Ectodermal cell (in vitro differentiated cells): ENCODE results near the gene DISC1.
"Not testable (repeated sequence)": the region's sequence is repeated elsewhere in the genome, so short reads cannot be mapped to it uniquely, and the experiment has no call there.

Experiments used
- H3K27ac ChIP-seq: 2 replicates; pipeline ENCODE4 v1.7.0; 2013; ENCODE audit warnings: mild to moderate bottlenecking, low read depth, low read length; ENCODE audit not compliant: insufficient read depth, poor library complexity, severe bottlenecking
- H3K27me3 ChIP-seq: 2 replicates; pipeline ENCODE4 v1.7.0; 2013; ENCODE audit warnings: mild to moderate bottlenecking, low read length; ENCODE audit not compliant: insufficient read depth, control insufficient read depth, poor library complexity, severe bottlenecking
- H3K36me3 ChIP-seq: one replicate; pipeline ENCODE4 v1.7.0; 2013; ENCODE audit warnings: low read length; ENCODE audit not compliant: control insufficient read depth, insufficient read depth
- H3K4me1 ChIP-seq: one replicate; pipeline ENCODE4 v1.7.0; 2013; ENCODE audit warnings: low read length; ENCODE audit not compliant: control insufficient read depth, insufficient read depth
- H3K4me3 ChIP-seq: 2 replicates; pipeline ENCODE4 v1.7.0; 2013; ENCODE audit warnings: low read depth, low read length, control low read depth; ENCODE audit not compliant: insufficient read depth
- H3K9me3 ChIP-seq: 2 replicates; pipeline ENCODE4 v1.7.0; 2013; ENCODE audit warnings: mild to moderate bottlenecking, low read length, moderate library complexity; ENCODE audit not compliant: control insufficient read depth
- WGBS, 2 experiments: methylation state at CpG; one replicate each; pipeline ENCODE4 v1.1.7; 2013; ENCODE audit warnings: missing lambda C conversion rate in 2 of 2; 5-methylcytosine and 5-hydroxymethylcytosine counted together

DISC1 gene

DNA sequence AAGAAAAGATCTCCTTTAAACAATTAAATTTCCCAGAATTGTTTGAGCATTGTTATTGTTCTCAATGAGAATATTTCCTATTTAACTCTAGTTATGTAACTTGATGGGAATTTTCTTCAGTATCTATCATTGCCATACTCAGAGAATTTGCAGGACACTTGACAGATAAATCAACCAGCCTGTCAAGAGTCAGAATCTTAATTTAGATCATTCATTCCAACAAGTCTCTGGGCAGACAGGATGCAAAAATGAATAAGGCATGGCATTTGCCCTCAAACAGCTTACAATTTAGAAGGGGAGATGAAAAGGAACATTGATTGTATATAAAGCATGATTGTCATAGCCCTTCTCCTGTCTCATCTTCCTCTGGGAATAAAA, 7.3 kb upstream of the DISC1 start:
- Histone ChIP-seq H3K9me3 (no peaks in the 10 kb centered on the region), H3K4me1 (no peaks in the 10 kb centered on the region), H3K4me3 (no peak overlapping the region), H3K27me3 (peaks cover 21% of the 10 kb centered on the region), H3K27ac (no peak overlapping the region), H3K36me3 (no peaks in the 10 kb centered on the region)

DNA sequence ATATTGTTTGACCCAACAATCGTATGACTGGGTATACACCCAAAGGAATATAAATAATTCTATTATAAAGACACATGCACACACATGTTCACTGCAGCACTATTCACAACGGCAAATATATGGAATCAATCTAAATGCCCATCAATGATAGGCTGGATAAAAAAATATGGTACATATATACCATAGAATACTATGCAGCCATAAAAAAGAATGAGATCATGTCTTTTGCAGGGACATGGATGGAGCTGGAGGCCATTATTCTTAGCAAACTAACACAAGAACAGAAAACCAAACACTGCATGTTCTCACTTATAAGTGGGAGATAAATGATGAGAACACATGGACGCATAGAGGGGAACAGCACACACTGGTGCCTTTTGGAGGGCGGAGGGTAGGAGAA, 1.5 kb upstream of the DISC1 start:
- not testable (repeated sequence) for H3K9me3 ChIP-seq, H3K4me1 ChIP-seq, H3K27ac ChIP-seq, H3K36me3 ChIP-seq, H3K4me3 ChIP-seq
- peaks cover 43% of the 10 kb centered on the region for H3K27me3 ChIP-seq
- WGBS, 2 experiments, result 95 to 98% methylated on average over 3 of the region's 4 CpGs

DNA sequence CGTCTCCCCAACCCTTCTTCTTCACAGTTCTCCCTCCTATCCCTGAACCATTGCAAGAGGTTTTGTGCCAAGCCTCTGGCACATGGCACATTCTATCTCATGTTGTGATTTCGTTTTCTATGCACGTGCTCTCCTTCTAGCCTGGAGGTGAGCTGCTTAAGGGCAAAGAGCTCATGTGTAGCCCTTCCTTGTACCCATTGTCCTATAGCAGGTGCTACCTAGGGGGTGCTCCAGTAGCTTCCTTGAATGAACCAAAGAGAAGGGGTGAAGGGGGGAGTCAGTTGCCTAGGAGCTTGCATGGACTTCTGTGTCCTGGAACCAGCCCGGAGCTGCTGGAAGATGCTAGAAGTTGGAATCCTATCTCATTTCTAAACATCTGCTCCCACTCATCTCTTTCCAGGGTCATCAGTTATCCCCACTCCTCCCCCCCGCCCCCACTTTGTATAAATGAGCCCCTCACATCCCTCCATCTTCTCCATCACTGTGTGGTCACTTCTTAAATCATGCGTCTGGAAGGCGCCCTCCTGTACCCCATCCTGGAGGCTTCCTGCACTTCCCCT, 535 bp upstream of the DISC1 start:
- 44 to 50% methylated on average over 7 of the region's 7 CpGs for WGBS, 2 experiments
- no peak overlapping the region for H3K27ac ChIP-seq
- peak overlapping the region; percentile 75 for H3K4me3 ChIP-seq
- H3K36me3 ChIP-seq, result no peaks in the 10 kb centered on the region
- peaks cover 43% of the 10 kb centered on the region for H3K27me3 ChIP-seq
- H3K9me3 ChIP-seq, result no peaks in the 10 kb centered on the region
- peaks cover 7% of the 10 kb centered on the region for H3K4me1 ChIP-seq

DNA sequence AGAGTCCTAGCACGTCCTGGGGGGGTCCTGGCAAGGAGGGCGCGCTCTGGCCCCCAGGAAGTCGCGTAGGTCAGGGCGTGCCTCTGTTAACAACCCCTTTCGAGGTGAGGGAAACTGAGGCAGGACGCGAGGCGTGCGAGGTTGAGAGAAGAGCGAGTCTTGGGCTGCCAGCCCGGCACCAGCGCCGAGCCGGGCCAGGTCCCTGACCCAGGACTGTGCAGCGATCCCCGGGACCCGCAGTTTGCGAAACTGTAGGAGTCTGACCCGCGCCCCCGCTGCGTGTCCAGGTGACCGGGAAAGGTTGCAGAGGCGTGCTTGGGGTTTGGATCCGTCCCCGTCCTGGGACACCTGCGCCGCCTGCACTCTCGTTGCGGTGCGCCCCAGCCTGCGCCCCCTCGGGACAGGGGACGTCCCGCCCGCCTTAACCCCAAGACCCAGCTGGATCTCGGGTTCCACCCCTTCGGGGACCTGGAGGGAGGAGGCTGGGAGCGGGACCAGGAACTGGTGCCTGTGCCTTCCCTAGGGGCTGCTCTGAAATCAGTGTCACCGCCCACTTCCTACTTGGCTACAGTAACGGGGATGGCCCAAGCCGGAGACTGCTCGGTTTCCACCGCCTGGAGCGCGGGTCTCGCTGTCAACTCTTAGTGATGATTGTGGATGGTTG, 493 bp downstream of the DISC1 start:
- peaks cover 34% of the 10 kb centered on the region for H3K27me3 ChIP-seq
- H3K36me3 ChIP-seq, result no peaks in the 10 kb centered on the region
- peak overlapping the region; percentile 75 for H3K4me3 ChIP-seq
- H3K9me3 ChIP-seq, result no peaks in the 10 kb centered on the region
- H3K27ac ChIP-seq, result no peak overlapping the region
- WGBS, 2 experiments, result 0 to 1% methylated on average over 49 of the region's 49 CpGs
- peaks cover 7% of the 10 kb centered on the region for H3K4me1 ChIP-seq

DNA sequence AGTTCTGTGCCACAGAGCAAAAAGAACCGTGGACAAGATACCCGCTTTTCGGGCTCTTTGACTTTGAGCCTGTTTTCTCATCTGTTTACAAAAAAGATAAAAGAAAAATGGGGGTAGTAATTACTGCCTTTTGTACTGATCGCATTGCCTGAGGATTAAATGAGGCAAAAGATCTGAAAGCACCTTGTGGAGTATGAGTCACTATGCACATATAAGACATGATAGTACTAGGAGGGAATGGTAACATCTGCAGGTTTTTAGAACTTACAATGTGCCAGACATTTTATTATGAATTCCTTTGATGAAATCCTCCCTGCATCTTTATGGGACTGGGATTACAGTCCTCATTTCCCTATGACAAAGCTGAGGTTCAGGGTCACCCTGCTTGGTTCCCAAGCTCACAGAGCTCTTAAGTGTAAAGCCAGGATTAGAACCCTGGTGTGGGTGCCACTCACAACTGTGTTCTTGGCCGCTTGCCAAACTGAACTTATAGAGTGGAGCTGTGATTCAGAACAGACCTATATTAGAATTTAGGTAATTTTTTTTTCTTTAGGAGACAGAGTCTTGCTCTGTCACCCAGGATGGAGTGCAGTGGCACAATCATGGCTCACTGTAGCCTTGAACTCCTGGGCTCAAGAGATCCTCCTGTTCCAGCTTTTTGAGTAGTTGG, 1.8 kb downstream of the DISC1 start:
- Histone ChIP-seq H3K4me3 (no peak overlapping the region), H3K36me3 (no peaks in the 10 kb centered on the region), H3K27ac (no peak overlapping the region), H3K27me3 (peaks cover 26% of the 10 kb centered on the region), H3K4me1 (peaks cover 7% of the 10 kb centered on the region), H3K9me3 (no peaks in the 10 kb centered on the region)
- WGBS, 2 experiments, result 91 to 96% methylated on average over 5 of the region's 5 CpGs

DNA sequence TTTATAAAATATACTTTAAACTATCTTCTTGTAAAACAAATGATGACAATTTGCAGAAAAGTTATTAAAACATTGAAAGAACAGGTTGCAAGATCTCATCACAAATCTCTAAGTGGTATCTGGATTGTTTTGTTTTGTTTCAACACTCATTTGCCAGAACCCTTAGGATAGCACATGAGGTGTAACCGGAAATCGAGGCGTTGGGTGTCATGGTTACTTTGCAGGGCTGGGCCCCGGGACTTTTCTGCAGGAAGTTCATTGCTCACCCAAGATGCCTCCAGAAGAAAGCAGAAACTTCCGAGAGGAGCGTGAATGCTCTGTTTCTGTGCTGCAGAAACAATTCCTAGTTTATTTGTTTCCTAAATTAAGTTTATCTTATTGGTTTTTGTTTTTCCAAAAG, 2.5 kb downstream of the DISC1 start:
- Histone ChIP-seq H3K36me3 (no peaks in the 10 kb centered on the region), H3K9me3 (no peaks in the 10 kb centered on the region), H3K4me3 (no peak overlapping the region), H3K27ac (no peak overlapping the region), H3K27me3 (peaks cover 23% of the 10 kb centered on the region), H3K4me1 (peaks cover 7% of the 10 kb centered on the region)
- 90 to 91% methylated on average over 6 of the region's 6 CpGs for WGBS, 2 experiments

DNA sequence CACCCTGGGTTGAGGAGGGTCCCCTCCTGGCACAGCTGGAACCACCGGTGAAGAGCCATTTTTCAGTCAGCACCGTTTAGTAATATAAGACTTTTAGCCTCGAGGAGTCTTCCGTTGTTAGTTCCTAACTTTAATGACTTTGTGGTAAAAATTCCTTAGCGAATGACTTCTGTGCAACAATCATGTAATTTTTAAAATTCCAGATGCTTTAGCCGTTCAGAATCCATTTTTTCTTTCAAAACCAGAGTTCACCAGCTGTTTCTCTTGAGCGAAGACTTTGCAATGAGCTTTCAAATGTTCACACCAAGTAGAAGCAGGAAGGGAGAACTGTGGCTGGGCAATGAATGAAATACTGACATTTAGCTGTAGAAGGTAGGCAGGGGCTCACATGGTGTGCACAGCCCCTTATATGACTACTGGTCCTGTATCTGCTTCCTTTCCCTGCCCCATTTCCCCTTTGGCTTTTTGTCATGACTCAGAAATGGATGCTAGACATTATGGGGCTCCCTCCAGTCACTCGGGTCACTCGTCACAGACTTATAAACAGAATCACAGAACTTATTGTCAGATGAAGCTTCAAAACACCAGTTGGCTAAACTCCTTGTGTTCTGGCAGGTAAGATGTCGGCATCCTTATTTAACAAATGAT, 4.1 kb downstream of the DISC1 start:
- no peaks in the 10 kb centered on the region for H3K36me3 ChIP-seq
- no peak overlapping the region for H3K4me3 ChIP-seq
- H3K27me3 ChIP-seq, result peaks cover 20% of the 10 kb centered on the region
- H3K4me1 ChIP-seq, result peaks cover 7% of the 10 kb centered on the region
- H3K9me3 ChIP-seq, result no peaks in the 10 kb centered on the region
- 89 to 91% methylated on average over 10 of the region's 10 CpGs for whole genome bisulfite sequencing, 2 experiments
- H3K27ac ChIP-seq, result no peak overlapping the region

DNA sequence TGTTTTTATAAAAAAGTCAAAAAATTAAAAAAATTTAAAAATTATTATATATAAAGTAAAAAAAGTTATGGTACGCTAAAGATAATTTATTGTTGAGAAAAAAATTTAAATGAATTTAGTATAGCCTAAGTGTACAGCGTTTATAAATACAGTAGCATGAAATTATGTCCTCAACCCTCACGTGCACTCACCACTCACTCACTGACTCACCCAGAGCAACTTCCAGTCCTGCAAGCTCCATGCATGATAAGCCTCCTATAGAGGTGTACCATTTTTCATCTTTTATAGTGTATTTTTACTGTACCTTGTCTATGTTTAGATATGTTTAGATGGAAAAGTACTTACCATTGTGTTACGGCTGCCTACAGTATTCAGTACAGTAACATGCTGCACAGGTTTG, 5.1 kb downstream of the DISC1 start:
- no peak overlapping the region for H3K4me3 ChIP-seq
- H3K27me3 ChIP-seq, result peaks cover 16% of the 10 kb centered on the region
- no peak overlapping the region for H3K27ac ChIP-seq
- H3K4me1 ChIP-seq, result no peaks in the 10 kb centered on the region
- WGBS, 2 experiments, result 87 to 94% methylated on average over 3 of the region's 4 CpGs
- no peaks in the 10 kb centered on the region for H3K36me3 ChIP-seq
- H3K9me3 ChIP-seq, result no peaks in the 10 kb centered on the region

DNA sequence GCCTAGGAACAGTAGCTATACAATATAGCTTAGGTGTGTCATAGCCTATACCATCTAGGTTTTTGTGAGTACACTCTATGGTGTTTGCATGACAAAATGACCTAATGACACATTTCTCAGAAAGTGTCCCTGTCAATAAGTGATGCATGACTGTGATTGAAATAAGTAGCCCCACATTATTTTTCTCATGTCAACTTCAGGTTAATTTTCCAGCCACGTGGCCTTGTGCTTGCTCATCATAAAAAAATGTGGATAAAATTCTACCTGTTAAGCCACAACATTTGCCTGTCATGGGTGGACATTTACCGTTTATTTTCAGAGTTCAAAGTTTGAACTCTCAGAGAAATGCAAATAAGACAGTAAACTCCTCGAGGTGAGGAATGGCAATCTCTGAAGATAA, 5.5 kb downstream of the DISC1 start:
- Histone ChIP-seq H3K27me3 (peaks cover 12% of the 10 kb centered on the region), H3K27ac (no peak overlapping the region), H3K36me3 (no peaks in the 10 kb centered on the region), H3K9me3 (no peaks in the 10 kb centered on the region), H3K4me1 (no peaks in the 10 kb centered on the region), H3K4me3 (no peak overlapping the region)
- WGBS, 2 experiments, result 82 to 89% methylated on average over 3 of the region's 3 CpGs

DNA sequence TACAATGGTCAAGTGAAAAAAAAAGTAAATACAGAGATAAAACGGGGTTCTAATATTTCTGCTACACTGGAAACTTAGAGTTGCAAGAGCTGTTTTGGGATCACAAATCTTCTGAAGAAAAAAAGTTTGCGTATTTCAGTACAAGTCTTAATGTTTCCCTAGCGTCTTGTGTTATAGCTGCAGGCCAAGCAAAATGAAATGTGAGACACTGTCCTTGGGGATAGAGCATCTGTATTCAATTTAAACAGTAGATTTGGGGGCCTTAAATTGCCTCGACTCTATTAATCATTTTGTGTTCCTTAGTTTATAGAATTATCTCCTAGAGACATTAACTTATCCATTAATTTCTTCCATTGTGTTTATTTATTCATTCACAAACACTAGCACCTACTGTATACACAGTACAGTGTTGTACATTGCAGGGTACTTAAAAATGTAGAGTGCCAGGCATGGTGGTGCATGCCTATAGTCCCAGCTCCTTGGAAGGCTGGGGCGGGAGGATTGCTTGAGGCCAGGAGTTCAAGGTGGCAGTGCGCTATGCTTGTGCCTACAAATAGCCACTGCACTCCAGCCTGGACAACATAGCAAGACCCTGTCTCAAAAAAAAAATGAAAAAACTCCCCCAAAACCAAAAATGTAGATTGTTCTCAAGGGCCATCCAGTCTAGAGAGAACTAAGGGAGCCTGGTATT, 7.9 kb downstream of the DISC1 start:
- Histone ChIP-seq H3K27ac (no peak overlapping the region), H3K9me3 (no peaks in the 10 kb centered on the region), H3K27me3 (no peaks in the 10 kb centered on the region), H3K4me1 (no peaks in the 10 kb centered on the region), H3K4me3 (no peak overlapping the region), H3K36me3 (no peaks in the 10 kb centered on the region)
- WGBS, 2 experiments, result 91 to 94% methylated on average over 6 of the region's 6 CpGs
